HepG2 (cell line): ENCODE measurements around the gene ANKRD29. TPM values are rescaled to one million over a fixed set of nuclear protein-coding genes. Genes with fewer than 3 reads are reported as not detected.

Experiments used
- ATAD3A ChIP-seq: sonication (generic); formaldehyde crosslinking; IDR thresholded peaks from 2 replicates; pipeline ENCODE4 v1.4.0; 2020; ENCODE audit warnings: missing genetic modification reagents
- CENPT ChIP-seq: sonication (generic); formaldehyde crosslinking; IDR thresholded peaks from 2 replicates; pipeline ENCODE4 v1.8.0; 2022; ENCODE audit warnings: low read depth, mild to moderate bottlenecking, moderate library complexity, missing genetic modification reagents
- CREM ChIP-seq, 2 experiments: sonication (generic) in 1 of 2; formaldehyde crosslinking in 1 of 2; IDR thresholded peaks; 2 replicates each; pipeline versions ENCODE4 v1.4.0 to v1.6.1; 2016 to 2020; ENCODE audit warnings: antibody characterized with exemption in 1 of 2, mild to moderate bottlenecking in 1 of 2, missing genetic modification reagents in 1 of 2
- FOXO1 ChIP-seq: sonication (generic); formaldehyde crosslinking; IDR thresholded peaks from 2 replicates; pipeline ENCODE4 v1.4.0; 2020; ENCODE audit warnings: missing genetic modification reagents
- GABPA ChIP-seq, 2 experiments: IDR thresholded peaks; 2 replicates each; pipeline ENCODE4 v1.6.1; 2011 to 2016; ENCODE audit warnings: low read depth in 2 of 2, low read length in 1 of 2, missing biosample characterization in 1 of 2, missing genetic modification characterization in 1 of 2
- MEIS1 ChIP-seq: sonication (generic); formaldehyde crosslinking; IDR thresholded peaks from 2 replicates; pipeline ENCODE4 v1.9.0; 2021; ENCODE audit warnings: mild to moderate bottlenecking, missing genetic modification reagents, moderate library complexity, borderline replicate concordance
- NCOA2 ChIP-seq: sonication (generic); formaldehyde crosslinking; IDR thresholded peaks from 2 replicates; pipeline ENCODE4 v1.8.0; 2022; ENCODE audit warnings: inconsistent platforms
- PHF8 ChIP-seq: sonication (generic); formaldehyde crosslinking; IDR thresholded peaks from 2 replicates; pipeline ENCODE4 v1.5.0; 2020; ENCODE audit warnings: missing genetic modification reagents
- PRMT3 ChIP-seq: sonication (generic); formaldehyde crosslinking; IDR thresholded peaks from 2 replicates; pipeline ENCODE4 v1.8.1; 2022; ENCODE audit warnings: low read depth, mild to moderate bottlenecking, moderate library complexity, missing genetic modification reagents, borderline replicate concordance
- SNAI1 ChIP-seq: sonication (generic); formaldehyde crosslinking; IDR thresholded peaks from 2 replicates; pipeline ENCODE4 v1.5.0; 2020; ENCODE audit warnings: mild to moderate bottlenecking, missing genetic modification reagents, borderline replicate concordance
- SSRP1 ChIP-seq: IDR thresholded peaks from 2 replicates; pipeline ENCODE4 v1.6.1; 2016; ENCODE audit warnings: control low read depth
- STAG1 ChIP-seq: sonication (generic); formaldehyde crosslinking; IDR thresholded peaks from 2 replicates; pipeline ENCODE4 v1.4.0; 2020; ENCODE audit warnings: missing genetic modification reagents
- TARDBP ChIP-seq: sonication (generic); formaldehyde crosslinking; IDR thresholded peaks from 2 replicates; pipeline ENCODE4 v1.8.0; 2022; ENCODE audit warnings: mild to moderate bottlenecking, missing genetic modification reagents
- TBL1XR1 ChIP-seq: fragments of 150-350 bp; IDR thresholded peaks from 2 replicates; pipeline ENCODE4 v1.6.1; 2014; ENCODE audit warnings: borderline replicate concordance, low read length; ENCODE audit not compliant: partially characterized antibody
- TCF7 ChIP-seq: sonication (generic); IDR thresholded peaks from 2 replicates; pipeline ENCODE4 v1.6.1; 2016; ENCODE audit warnings: antibody characterized with exemption, low read depth
- THAP11 ChIP-seq: IDR thresholded peaks from 2 replicates; pipeline ENCODE4 v1.6.1; 2016; ENCODE audit warnings: missing biosample characterization, missing genetic modification reagents
- WIZ ChIP-seq: sonication (generic); formaldehyde crosslinking; IDR thresholded peaks from 2 replicates; pipeline ENCODE4 v1.5.1; 2020; ENCODE audit warnings: mild to moderate bottlenecking, missing genetic modification reagents
- ZKSCAN5 ChIP-seq: sonication (generic); formaldehyde crosslinking; IDR thresholded peaks from 2 replicates; pipeline ENCODE4 v1.5.1; 2020; ENCODE audit warnings: mild to moderate bottlenecking, missing genetic modification reagents
- ZNF138 ChIP-seq: sonication (generic); formaldehyde crosslinking; IDR thresholded peaks from 2 replicates; pipeline ENCODE4 v1.5.0; 2020; ENCODE audit warnings: mild to moderate bottlenecking, low read depth, missing genetic modification reagents
- ZNF256 ChIP-seq: sonication (generic); formaldehyde crosslinking; conservative IDR thresholded peaks from 2 replicates; pipeline ENCODE4 v1.4.0; 2020; ENCODE audit warnings: missing genetic modification reagents
- ZNF670 ChIP-seq: sonication (generic); formaldehyde crosslinking; IDR thresholded peaks from 2 replicates; pipeline ENCODE4 v1.8.0; 2022; ENCODE audit warnings: mild to moderate bottlenecking, missing genetic modification reagents, borderline replicate concordance
- ZNF749 ChIP-seq: sonication (generic); formaldehyde crosslinking; IDR thresholded peaks from 2 replicates; pipeline ENCODE4 v1.8.0; 2022; ENCODE audit warnings: mild to moderate bottlenecking, missing genetic modification reagents, moderate library complexity, borderline replicate concordance
- ZNF839 ChIP-seq: sonication (generic); formaldehyde crosslinking; IDR thresholded peaks from 2 replicates; pipeline ENCODE4 v1.4.0; 2020; ENCODE audit warnings: missing genetic modification reagents, mild to moderate bottlenecking, borderline replicate concordance
- polyA plus RNA-seq, 8 experiments: library from polyadenylated mRNA; depleted of rRNA in 3 of 8; stranded (reverse) in 7 of 8; unstranded in 1 of 8; fragments of >200 nt; fragmentation: Illumina TruSeq in 4 of 8; extraction: Trizol in 4 of 8; gene quantifications; 2 replicates each; pipeline versions ENCODE4 v1.2.1 to v1.2.3, GENCODE V29; 2011 to 2016; ENCODE audit warnings: low read depth in 4 of 8, missing spikeins in 1 of 8, mixed read lengths in 1 of 8; ENCODE audit not compliant: insufficient read depth in 1 of 8
- total RNA-seq, 5 experiments: library from RNA; depleted of rRNA; stranded (reverse); fragments of >200 nt; fragmentation: Illumina TruSeq; extraction: Trizol; gene quantifications; 2 replicates each; pipeline ENCODE4 v1.2.3, GENCODE V29; 2016; ENCODE audit warnings: low read depth in 1 of 5
- TF ChIP-seq, protein P1 (sequence below): sonication (generic); formaldehyde crosslinking; IDR thresholded peaks from 2 replicates; pipeline ENCODE4 v1.5.0; 2020; ENCODE audit warnings: mild to moderate bottlenecking, missing genetic modification reagents
- TF ChIP-seq, protein P2 (sequence below): IDR thresholded peaks from 2 replicates; pipeline ENCODE4 v1.4.0; 2020; ENCODE audit warnings: mild to moderate bottlenecking, missing genetic modification reagents
- TF ChIP-seq, protein P3 (sequence below): sonication (generic); formaldehyde crosslinking; IDR thresholded peaks from 2 replicates; pipeline ENCODE4 v1.4.0; 2020; ENCODE audit warnings: mild to moderate bottlenecking, missing genetic modification reagents

The ANKRD29 gene
- total and polyA plus RNA-seq, 2 of the 13 experiments (the other 11 are each of a cell fraction or from before 2014, with no cell fraction given): not detected

DNA sequence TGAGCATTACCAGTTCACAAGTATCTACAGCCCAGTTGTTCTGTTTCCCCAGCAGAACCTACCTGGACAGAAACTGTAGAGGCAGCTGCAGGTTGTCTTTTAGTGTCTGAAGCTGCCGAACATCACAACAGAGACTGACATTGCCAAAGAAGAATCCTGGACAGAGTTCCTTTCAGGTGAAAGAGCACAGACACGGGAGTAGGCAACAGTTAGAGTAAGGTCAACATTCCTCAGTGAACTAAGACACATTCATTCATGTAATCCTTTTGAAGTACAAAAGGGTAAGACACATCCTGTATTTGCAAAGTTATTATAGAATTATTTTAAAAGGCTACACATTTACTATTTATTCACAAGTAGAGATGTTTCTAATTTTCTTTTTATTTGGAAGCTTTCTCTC, 90.7 kb downstream of the ANKRD29 start (continued):
- TF ChIP-seq, protein P1, sequence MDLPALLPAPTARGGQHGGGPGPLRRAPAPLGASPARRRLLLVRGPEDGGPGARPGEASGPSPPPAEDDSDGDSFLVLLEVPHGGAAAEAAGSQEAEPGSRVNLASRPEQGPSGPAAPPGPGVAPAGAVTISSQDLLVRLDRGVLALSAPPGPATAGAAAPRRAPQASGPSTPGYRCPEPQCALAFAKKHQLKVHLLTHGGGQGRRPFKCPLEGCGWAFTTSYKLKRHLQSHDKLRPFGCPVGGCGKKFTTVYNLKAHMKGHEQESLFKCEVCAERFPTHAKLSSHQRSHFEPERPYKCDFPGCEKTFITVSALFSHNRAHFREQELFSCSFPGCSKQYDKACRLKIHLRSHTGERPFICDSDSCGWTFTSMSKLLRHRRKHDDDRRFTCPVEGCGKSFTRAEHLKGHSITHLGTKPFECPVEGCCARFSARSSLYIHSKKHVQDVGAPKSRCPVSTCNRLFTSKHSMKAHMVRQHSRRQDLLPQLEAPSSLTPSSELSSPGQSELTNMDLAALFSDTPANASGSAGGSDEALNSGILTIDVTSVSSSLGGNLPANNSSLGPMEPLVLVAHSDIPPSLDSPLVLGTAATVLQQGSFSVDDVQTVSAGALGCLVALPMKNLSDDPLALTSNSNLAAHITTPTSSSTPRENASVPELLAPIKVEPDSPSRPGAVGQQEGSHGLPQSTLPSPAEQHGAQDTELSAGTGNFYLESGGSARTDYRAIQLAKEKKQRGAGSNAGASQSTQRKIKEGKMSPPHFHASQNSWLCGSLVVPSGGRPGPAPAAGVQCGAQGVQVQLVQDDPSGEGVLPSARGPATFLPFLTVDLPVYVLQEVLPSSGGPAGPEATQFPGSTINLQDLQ (CRISPR knock-in tag): no peak
- TF ChIP-seq SNAI1 (no peak), PHF8 (CRISPR knock-in tag) (no peak), ZNF256 (no peak), TBL1XR1 (peak; percentile 61), ATAD3A (CRISPR knock-in tag) (no peak), SSRP1 (CRISPR knock-in tag) (no peak), THAP11 (CRISPR knock-in tag) (0 out of 2 replicates have a peak, but pooled peaks have one; percentile 18), ZKSCAN5 (no peak), WIZ (no peak), PRMT3 (CRISPR knock-in tag) (no peak), FOXO1 (0 out of 2 replicates have a peak, but pooled peaks have one; percentile 17), NCOA2 (CRISPR knock-in tag) (peak; percentile 78), TCF7 (peak; percentile 76), ZNF839 (CRISPR knock-in tag) (no peak), ZNF138 (CRISPR knock-in tag) (no peak), MEIS1 (CRISPR knock-in tag) (no peak), ZNF749 (CRISPR knock-in tag) (no peak), ZNF670 (CRISPR knock-in tag) (no peak), CREM (IDR thresholded peaks at IDR 0.05) (peak; percentile 69), CREM (CRISPR knock-in tag; IDR thresholded peaks at IDR 0.05) (no peak), STAG1 (CRISPR knock-in tag) (no peak), GABPA (IDR thresholded peaks at IDR 0.05; ENCODE audit: low read depth, low read length) (no peak), GABPA (CRISPR knock-in tag; IDR thresholded peaks at IDR 0.05; ENCODE audit: low read depth) (no peak), TARDBP (CRISPR knock-in tag) (no peak), CENPT (CRISPR knock-in tag) (no peak)
- TF ChIP-seq, protein P2, sequence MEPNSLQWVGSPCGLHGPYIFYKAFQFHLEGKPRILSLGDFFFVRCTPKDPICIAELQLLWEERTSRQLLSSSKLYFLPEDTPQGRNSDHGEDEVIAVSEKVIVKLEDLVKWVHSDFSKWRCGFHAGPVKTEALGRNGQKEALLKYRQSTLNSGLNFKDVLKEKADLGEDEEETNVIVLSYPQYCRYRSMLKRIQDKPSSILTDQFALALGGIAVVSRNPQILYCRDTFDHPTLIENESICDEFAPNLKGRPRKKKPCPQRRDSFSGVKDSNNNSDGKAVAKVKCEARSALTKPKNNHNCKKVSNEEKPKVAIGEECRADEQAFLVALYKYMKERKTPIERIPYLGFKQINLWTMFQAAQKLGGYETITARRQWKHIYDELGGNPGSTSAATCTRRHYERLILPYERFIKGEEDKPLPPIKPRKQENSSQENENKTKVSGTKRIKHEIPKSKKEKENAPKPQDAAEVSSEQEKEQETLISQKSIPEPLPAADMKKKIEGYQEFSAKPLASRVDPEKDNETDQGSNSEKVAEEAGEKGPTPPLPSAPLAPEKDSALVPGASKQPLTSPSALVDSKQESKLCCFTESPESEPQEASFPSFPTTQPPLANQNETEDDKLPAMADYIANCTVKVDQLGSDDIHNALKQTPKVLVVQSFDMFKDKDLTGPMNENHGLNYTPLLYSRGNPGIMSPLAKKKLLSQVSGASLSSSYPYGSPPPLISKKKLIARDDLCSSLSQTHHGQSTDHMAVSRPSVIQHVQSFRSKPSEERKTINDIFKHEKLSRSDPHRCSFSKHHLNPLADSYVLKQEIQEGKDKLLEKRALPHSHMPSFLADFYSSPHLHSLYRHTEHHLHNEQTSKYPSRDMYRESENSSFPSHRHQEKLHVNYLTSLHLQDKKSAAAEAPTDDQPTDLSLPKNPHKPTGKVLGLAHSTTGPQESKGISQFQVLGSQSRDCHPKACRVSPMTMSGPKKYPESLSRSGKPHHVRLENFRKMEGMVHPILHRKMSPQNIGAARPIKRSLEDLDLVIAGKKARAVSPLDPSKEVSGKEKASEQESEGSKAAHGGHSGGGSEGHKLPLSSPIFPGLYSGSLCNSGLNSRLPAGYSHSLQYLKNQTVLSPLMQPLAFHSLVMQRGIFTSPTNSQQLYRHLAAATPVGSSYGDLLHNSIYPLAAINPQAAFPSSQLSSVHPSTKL (CRISPR knock-in tag): peak; percentile 84
- TF ChIP-seq, protein P3, sequence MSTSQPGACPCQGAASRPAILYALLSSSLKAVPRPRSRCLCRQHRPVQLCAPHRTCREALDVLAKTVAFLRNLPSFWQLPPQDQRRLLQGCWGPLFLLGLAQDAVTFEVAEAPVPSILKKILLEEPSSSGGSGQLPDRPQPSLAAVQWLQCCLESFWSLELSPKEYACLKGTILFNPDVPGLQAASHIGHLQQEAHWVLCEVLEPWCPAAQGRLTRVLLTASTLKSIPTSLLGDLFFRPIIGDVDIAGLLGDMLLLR (CRISPR knock-in tag): no peak
